Breast epithelium (tissue), 4 donors: ENCODE data around the gene GPC6. TPM values are rescaled to one million over a fixed set of nuclear protein-coding genes. Genes with fewer than 3 reads are reported as not detected.

Source experiments
- DNase-seq, 2 donors: peaks; one replicate each; pipeline ENCODE4 v3.0.0-alpha.2; 2019; ENCODE audit warnings: low spot score in 2 of 2
- H3K27ac ChIP-seq, 2 donors: fragments of 200-600 bp; sonication (generic) in 1 of 2; one replicate each; pipeline ENCODE4 v1.5.1; 2016 to 2019; ENCODE audit warnings: mild to moderate bottlenecking in 1 of 2
- H3K27me3 ChIP-seq, 2 donors: fragments of 200-600 bp; sonication (generic) in 1 of 2; one replicate each; pipeline versions ENCODE4 v1.5.1 to v1.6.0; 2017 to 2019; ENCODE audit warnings: control low read depth in 1 of 2, mild to moderate bottlenecking in 1 of 2
- H3K36me3 ChIP-seq: fragments of 200-600 bp; one replicate; pipeline ENCODE4 v1.5.1; 2019
- H3K4me1 ChIP-seq, 2 donors: fragments of 200-600 bp; sonication (generic); one replicate each; pipeline ENCODE4 v1.5.1; 2016 to 2019; ENCODE audit warnings: control low read depth in 1 of 2
- H3K4me3 ChIP-seq, 3 donors: fragments of 200-600 bp; sonication (generic); 1 replicate in 2 of 3; 2 replicates in 1 of 3; pipeline ENCODE4 v1.5.1; 2016 to 2019; ENCODE audit warnings: mild to moderate bottlenecking in 3 of 3, moderate library complexity in 2 of 3
- H3K9me3 ChIP-seq, 2 donors: fragments of 200-600 bp; sonication (generic) in 1 of 2; one replicate each; pipeline ENCODE4 v1.5.1; 2016 to 2019; ENCODE audit warnings: control low read depth in 1 of 2
- POLR2A ChIP-seq: fragments of 450-650 bp; IDR thresholded peaks from one replicate; pipeline ENCODE4 v1.6.1; 2016; ENCODE audit warnings: antibody characterized with exemption, mild to moderate bottlenecking, moderate library complexity
- POLR2AphosphoS5 ChIP-seq, 3 donors: sonication (generic); formaldehyde crosslinking; IDR thresholded peaks; one replicate each; pipeline ENCODE4 v1.6.1; 2017; ENCODE audit warnings: antibody characterized with exemption in 3 of 3
- intact Hi-C: fragments of 100-400 bp; cut with DNase I; formaldehyde crosslinking; loops from one replicate; pipeline ENCODE4 v1.15.1; 2023; ENCODE audit warnings: low total_unique reads
- total RNA-seq, 3 donors: library from RNA; depleted of rRNA; stranded (reverse); fragments of >200 nt; gene quantifications; one replicate each; pipeline ENCODE4 v1.1.0, GENCODE V29; 2016
- TF ChIP-seq, protein P1 (sequence below), 3 donors: fragments of 450-650 bp; IDR thresholded peaks; one replicate each; pipeline ENCODE4 v1.5.1; 2016 to 2017; ENCODE audit warnings: antibody characterized with exemption in 3 of 3, mild to moderate bottlenecking in 3 of 3, moderate library complexity in 3 of 3

The GPC6 gene
- total RNA-seq, 3 donors from 2014 or later: 3.5 to 44.0 (median 4.9) TPM

DNA sequence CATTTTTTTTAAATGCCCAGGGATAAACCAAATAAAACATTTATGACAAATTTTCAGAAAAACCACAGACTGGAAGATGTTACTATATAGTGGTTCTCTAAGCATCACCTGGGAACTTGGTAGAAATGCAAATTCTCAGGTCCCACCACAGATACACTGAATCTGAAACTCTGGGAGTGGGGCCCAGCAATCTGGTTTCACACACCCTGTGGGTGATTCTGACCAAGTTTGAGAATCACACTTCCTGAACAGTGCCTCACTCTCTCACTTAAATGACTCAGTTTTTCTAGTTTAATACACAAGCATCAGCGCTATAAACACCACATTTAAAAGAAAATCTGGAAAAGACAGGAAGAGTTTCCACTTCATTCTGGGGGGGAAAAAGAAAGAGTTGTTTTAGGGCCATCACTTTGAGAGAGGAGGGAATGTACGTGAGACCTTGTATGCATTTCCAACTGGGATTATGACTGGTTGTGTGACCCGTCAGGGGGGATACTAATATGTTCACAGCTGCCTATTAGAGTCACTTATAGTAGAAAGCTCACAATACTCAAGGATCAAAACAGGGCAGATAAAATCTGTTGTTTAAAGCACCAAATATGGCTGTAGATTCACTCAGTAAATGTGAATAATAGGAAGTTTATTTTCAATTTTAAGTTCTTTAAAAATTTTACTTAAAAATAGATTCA is 567.7 kb downstream of the GPC6 start:
- no peaks in the 10 kb centered on the region for H3K36me3 ChIP-seq
- no peak overlapping the region for H3K27ac ChIP-seq
- TF ChIP-seq, protein P1, sequence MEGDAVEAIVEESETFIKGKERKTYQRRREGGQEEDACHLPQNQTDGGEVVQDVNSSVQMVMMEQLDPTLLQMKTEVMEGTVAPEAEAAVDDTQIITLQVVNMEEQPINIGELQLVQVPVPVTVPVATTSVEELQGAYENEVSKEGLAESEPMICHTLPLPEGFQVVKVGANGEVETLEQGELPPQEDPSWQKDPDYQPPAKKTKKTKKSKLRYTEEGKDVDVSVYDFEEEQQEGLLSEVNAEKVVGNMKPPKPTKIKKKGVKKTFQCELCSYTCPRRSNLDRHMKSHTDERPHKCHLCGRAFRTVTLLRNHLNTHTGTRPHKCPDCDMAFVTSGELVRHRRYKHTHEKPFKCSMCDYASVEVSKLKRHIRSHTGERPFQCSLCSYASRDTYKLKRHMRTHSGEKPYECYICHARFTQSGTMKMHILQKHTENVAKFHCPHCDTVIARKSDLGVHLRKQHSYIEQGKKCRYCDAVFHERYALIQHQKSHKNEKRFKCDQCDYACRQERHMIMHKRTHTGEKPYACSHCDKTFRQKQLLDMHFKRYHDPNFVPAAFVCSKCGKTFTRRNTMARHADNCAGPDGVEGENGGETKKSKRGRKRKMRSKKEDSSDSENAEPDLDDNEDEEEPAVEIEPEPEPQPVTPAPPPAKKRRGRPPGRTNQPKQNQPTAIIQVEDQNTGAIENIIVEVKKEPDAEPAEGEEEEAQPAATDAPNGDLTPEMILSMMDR (IDR thresholded peaks at IDR 0.05): no peak
- TF ChIP-seq POLR2AphosphoS5 (IDR thresholded peaks at IDR 0.05) (no peak), POLR2A (no peak)
- intact Hi-C loops: no loop called here
- no peak overlapping the region for H3K4me3 ChIP-seq
- no peaks in the 10 kb centered on the region for H3K27me3 ChIP-seq
- no peaks in the 10 kb centered on the region for H3K4me1 ChIP-seq
- H3K9me3 ChIP-seq: no peaks in the 10 kb centered on the region
- no peak for DNase-seq

DNA sequence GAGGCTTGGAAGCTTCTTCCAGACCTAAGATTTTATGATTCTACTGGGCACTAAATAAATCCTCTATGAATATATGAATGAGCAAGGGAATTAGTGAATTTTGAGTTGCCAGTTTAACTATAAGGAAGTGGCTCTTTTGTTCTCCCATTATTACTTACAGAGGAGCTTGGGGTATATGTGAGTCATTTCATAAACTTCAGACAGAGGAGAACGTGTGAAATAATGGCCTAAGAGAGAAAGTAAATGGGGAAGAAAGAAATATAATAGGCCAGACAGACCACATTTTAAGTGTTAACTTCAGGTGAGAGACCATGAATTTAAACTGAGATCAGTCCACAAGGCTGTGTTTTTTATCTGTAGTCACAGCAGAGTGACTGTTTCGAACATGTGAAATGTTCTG is 570.9 kb downstream of the GPC6 start:
- no peaks in the 10 kb centered on the region for H3K9me3 ChIP-seq
- DNase-seq: no peak
- H3K36me3 ChIP-seq: no peaks in the 10 kb centered on the region
- TF ChIP-seq POLR2AphosphoS5 (IDR thresholded peaks at IDR 0.05) (no peak), POLR2A (no peak)
- TF ChIP-seq, protein P1 (IDR thresholded peaks at IDR 0.05): no peak
- no peak overlapping the region for H3K4me3 ChIP-seq
- H3K4me1 ChIP-seq: no peaks in the 10 kb centered on the region
- no peak overlapping the region for H3K27ac ChIP-seq
- no peaks in the 10 kb centered on the region for H3K27me3 ChIP-seq
- intact Hi-C loops: no loop called here

DNA sequence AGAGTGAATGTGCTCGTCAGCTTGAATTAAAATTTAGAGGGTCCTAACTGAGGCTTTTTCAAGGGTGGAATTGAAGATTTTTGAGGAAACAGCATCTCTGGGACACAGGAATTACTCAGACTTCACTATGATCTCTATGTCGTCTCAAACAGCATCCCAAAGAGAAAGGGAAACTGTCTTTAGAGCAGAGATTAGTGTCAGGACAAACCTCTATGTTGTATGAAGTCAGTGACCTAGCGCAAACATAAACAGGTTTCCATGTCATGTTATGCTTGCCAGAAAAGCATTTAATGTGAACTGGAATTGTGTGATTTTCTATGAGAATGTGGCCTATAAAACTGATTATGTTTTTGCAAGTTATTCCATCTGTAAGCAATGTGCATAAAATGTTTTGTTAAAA is 573.7 kb downstream of the GPC6 start:
- no peaks in the 10 kb centered on the region for H3K27me3 ChIP-seq
- no peak overlapping the region for H3K27ac ChIP-seq
- no peak overlapping the region for H3K4me3 ChIP-seq
- no peak for TF ChIP-seq POLR2A
- TF ChIP-seq POLR2AphosphoS5 (IDR thresholded peaks at IDR 0.05): no peak
- TF ChIP-seq, protein P1 (IDR thresholded peaks at IDR 0.05): no peak
- no peak for DNase-seq
- H3K36me3 ChIP-seq: no peaks in the 10 kb centered on the region
- intact Hi-C loops: no loop called here
- no peaks in the 10 kb centered on the region for H3K4me1 ChIP-seq
- H3K9me3 ChIP-seq: no peaks in the 10 kb centered on the region

DNA sequence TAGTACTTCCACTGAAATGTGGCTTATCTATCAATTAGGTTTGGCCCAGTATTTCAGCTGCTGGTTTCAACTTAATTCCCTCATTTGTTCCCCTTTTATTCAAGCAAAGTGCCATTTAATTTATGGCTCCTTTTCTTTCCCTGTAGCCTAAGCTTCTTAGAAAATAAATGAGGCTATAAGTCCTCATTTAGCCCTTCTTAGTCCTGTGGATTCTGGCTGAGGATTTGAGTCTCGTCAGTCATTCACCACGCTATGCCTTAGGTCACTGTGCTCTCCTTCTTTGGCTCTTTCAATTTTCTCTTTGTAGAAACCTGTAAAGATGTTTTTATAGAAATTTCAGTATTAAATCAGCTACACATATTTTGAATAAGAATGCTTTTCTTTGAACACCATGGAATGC is 579.1 kb downstream of the GPC6 start:
- H3K27me3 ChIP-seq: no peaks in the 10 kb centered on the region
- H3K36me3 ChIP-seq: no peaks in the 10 kb centered on the region
- no peaks in the 10 kb centered on the region for H3K9me3 ChIP-seq
- TF ChIP-seq, protein P1 (IDR thresholded peaks at IDR 0.05): no peak
- TF ChIP-seq POLR2AphosphoS5 (IDR thresholded peaks at IDR 0.05) (no peak), POLR2A (no peak)
- DNase-seq: no peak
- intact Hi-C loops: no loop called here
- H3K4me3 ChIP-seq: no peak overlapping the region
- no peaks in the 10 kb centered on the region for H3K4me1 ChIP-seq
- no peak overlapping the region for H3K27ac ChIP-seq

DNA sequence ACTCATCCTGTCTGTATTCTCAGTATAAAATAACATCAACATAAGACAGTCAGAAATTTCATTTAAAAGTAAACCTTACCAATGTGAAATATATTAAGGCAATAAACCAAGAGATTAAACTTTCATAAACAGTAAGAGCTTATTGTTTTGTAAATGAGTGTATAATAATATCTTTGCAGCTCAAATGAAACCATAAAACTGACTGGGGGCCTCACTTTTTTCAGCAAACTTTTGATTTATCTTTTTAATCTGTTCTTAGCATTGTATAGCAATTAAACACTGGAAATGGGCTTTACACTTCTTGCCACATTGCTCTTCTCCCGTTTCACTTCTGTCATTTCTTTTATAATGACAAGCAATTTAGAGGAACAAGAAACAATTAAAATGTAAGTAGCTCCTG is 580.3 kb downstream of the GPC6 start:
- TF ChIP-seq POLR2A: no peak
- TF ChIP-seq, protein P1 (IDR thresholded peaks at IDR 0.05): no peak
- TF ChIP-seq POLR2AphosphoS5 (IDR thresholded peaks at IDR 0.05): no peak
- no peak overlapping the region for H3K4me3 ChIP-seq
- H3K36me3 ChIP-seq: no peaks in the 10 kb centered on the region
- no peak overlapping the region for H3K27ac ChIP-seq
- intact Hi-C loops: no loop called here
- no peak for DNase-seq
- no peaks in the 10 kb centered on the region for H3K9me3 ChIP-seq
- H3K27me3 ChIP-seq: no peaks in the 10 kb centered on the region
- no peaks in the 10 kb centered on the region for H3K4me1 ChIP-seq
